GM18861 (cell line): ENCODE data around the gene JAM3.
"Not testable (repeated sequence)": the region's sequence is repeated elsewhere in the genome, so short reads cannot be mapped to it uniquely, and the experiment has no call there.

Source experiments
- ATAC-seq: cut with Tn5 transposase; IDR thresholded peaks from one replicate; pipeline ENCODE4 v1.9.1; 2021; ENCODE audit not compliant: unreplicated experiment

The JAM3 gene

DNA sequence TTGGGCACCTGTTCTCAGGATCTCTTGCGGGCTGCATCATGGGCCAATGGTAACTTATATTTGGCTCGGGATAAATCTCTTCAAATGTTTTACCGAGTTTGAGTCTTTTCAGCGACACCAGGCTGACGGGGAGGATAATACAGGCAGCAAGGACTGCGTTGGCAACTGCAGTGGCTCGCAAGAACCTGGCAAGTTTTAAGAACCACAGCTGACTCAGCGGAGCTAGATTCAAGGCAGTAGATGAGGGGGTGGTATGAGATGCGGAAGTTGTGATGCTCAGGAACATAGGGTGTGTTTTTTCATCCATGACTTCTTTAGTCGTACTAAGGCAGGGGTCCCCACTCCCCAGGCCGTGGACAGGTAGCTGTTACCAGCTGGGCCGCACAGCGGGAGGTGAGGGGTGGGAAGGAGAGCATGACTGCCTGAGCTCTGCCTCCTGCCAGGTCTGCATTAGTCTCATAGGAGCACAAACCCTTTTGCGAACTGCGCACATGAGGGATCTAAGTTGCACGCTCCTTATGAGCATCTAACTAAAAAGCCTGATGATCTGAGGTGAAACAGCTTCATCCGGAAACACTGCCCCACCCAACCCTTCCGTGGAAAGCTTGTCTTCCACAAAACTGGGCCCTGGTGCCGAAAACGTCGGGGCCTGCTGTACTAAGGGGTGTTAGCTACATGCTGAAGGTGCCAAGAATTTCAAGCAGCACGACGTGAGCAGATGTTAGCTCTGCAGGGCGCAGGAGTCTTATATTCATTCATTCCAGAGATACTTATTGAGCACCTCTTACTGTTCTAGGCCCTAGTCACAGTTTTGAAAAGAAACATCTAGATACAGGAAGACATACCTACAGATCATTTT lies 6.4 kb upstream of the JAM3 start:
- ATAC-seq: no peak

DNA sequence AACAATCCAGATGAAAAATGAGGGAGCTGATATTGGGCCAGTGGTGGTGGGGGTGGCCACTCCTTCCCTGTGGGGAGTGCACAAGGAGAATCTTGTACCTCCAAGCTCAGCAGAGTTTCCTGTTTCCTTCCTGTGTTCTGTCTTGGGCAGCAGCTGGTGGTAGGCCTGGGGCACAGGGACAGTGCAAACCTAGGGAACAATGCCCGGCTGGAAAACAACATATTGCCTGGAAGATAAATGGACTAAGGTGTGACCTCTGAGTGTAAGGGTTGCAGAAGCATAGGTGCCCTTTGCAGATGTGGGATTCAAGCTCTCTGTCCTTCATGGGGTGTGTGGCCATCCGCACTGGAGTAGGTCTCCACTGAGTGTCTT lies 5.8 kb upstream of the JAM3 start:
- no peak for ATAC-seq

DNA sequence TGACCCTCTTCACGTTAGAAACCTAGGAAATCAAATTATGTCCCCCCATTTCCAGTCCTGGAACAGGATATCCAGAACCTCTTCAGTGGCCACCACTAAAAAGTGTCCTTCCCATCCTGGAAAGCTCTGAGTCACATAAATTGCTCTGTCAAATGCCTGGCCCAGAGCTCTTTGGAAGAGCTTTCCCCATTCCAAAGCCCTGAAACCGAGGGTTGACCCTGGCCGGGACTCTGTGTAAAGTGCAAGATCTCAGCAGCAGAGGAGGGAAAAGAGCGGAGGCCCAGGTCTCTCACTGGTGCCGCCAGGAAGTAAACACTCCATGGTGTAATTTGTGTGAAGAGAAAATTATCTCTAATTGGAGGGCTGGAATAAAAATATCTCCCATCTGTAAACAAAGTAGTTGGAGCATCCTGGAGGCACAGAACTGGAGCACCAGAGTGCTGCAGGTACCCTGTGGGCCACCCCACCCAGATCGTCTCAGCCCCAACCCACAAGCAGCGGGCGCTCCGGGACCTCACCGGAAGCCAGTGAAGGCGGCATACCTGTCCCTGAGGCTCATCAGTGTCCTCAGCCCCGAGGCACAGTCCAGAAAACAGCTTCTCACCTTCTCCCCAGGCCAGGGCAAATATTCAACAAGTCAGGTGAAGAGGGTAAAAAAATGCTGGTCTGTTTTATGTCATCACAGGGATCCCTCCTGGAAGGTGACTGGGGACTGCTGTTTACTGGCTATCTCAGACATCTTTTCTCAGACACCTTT lies 4.7 kb upstream of the JAM3 start:
- ATAC-seq: no peak

DNA sequence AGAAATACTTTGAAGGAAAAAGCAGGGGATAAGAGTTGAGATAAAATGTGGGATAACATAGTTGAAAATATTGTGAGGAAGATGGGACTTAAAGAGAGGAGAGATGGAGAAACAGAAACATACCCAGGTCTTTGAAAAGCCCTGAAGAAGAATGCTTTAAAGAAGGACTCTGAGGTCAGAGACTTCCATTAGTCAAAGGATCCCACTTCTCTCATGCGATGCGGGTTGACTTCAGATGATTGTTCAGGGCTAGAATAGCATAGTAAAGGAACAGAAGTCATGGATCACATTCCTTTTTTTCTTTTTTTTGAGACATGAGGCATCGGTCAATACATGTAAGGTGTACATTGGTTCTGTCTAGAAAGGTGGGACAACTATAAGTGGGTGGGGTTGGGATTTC lies 3.5 kb upstream of the JAM3 start:
- no peak for ATAC-seq

DNA sequence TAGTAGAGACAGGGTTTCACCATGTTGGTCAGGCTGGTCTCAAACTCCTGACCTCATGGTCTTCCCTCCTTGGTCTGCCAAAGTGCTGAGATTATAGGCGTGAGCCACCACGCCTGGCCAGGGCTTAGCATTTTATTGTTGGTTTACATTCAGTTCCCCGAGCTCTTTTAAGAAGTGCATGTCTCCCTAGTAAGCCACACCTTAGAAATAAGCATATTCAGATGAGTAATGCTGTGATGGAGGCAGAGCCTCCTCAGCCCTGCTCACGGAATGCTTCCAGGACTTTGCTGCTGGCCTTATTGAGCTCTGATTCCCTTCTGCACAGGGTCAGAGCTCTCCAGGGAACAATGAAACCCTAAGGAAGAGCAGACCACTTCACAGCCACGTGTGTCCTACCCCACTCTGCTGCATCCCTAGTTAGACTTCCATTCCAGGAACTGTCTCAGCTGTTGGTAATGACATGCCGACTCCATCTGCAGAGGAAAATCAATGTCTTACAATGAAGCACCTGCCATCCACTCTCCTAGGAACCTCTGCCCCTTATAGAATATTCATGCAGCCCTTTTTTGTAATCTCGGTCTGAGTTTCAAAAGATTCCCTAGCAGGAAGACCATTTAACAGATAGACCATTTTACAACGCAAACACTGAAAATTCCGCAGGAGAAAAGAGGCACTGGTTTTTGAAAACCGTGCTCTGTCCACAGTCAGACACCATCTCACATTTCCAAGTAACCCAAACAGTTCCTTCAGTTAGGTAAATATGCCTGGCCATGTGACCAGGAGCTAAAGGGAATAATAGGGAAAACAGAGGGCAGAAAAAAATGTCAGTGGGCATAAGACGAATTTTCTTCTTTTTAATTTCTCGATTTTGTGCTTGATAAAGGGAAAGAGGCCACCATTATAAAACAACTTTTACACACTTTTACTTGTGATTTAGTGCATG lies 1.7 kb upstream of the JAM3 start:
- ATAC-seq: no peak

DNA sequence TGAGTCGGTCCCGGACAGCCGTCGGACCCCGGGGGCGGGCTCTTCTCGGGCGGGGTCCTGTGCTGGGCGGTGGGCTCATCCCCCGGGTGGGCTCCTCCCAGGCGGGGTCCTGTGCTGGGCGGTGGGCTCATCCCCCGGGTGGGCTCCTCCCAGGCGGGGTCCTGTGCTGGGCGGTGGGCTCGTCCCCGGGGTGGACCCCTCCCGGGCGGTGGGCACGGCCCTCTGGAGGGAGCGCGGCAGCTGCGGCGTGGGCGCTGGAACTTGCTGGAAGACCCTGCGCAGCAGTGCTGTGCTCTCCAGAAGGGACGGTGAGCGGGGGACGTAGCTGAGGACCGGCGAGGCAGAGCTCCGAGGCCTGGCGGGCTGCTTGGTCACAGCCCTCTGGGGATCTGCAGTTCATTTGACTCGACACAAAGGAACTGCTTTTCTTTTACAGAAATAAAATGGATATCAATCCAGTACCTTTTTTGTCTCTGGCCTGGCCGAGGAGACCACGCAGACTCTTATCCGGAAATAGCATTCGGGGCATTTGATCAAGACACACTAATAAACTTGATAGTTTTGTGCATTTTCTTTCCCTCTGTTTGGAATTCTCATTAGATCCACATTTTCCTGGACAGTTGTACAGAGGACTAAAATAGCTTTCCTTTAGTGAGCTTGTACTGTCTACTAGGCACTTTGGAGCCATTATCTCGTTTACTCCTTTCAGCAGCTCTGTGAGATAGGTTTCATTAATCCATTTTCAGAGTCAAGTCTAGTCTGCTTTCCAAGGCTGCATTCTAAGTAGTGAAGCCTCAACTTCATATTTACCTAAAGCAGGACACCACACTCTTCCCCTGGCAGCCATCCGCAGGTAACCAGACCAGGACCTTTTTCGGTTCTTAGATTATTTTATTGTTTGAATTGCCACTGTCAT lies 812 bp downstream of the JAM3 start:
- no peak for ATAC-seq

DNA sequence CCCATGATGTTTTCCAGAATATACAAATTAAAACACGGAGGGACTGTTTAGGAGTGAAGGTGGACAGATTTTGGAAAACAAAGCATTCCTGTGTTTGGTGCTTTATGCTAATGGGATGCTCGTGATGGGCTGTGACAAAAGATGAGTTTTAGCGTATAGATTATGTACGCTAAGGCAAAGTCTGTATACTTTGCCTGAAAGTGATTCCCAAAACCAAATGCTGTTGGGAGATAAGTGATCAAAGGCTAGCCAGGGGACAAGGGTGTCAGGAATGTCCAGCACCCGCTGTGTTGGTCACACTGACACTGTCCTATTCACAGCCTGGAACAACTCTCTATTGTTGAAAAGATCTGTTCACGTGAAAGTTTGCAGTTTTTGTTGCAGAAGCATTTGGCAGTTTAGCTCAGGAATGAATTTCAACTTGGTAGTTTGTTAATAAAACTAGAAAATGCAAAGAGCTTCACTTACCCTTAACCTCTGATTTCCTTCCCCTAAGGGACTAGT lies 1.5 kb downstream of the JAM3 start:
- ATAC-seq: no peak

DNA sequence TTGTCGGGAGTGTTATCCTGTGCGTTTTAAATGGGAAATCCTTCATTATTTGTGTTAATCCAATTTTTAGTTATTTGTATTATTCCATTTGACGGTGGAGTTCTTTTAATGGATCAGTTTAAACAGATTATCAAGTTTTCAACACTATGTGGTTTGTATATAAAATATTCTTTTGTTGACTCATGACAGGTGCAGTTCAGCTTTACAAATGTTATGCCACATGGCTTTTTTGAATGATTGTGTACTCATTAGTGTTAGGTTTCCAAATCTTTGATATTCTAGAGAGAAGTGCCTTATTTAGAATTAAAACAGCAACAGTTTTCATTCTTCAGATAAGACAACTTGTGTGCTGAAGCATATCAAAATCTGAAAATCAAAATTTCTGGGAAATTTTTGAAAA lies 2.4 kb downstream of the JAM3 start:
- no peak for ATAC-seq

DNA sequence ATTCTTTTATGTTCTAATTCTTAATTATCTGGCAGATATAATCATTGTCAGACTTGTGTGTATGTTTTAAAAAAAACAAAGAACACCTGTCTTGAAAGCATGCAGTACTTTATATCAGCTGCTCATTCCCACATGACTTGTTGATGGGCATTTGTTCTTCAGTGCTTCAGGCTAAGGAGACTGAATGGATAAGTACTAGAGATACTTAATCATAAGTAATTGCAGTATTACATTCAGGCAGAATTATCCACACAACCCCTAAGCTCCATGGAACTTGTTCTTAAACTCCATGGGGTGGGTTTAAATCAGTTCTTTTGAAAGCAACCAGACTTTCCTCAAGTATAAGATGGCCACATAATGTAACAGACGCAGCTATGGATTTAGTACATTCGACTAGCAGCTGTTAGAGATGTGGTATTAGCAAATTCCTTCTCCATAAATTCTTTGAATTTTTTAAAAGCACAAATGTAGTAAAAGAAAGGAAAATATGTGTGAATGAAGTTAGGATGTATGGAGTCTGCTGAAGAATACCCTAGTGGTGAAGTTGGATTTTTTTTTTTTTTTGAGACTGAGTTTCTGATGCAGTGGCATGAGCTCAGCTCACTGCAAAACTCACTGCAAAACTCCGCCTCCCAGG lies 3.0 kb downstream of the JAM3 start:
- no peak for ATAC-seq

DNA sequence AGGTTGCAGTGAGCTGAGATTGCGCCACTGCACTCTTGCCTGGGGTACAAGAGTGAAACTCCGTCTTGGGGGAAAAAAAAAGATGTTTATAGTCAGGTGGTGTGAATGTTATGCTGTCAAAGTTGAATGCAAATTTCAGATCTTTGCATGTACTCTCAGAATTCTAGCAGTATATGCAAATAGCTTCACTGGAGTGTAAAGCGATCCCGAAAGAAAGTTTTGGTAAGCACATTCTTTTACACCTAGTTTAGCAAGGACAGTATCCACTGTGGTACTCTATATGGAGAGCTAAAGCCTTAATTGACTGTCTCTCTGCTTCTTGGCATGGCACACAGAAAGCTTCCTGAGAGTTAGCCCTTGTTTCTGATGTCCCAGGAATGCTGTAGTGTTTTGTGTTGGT lies 4.0 kb downstream of the JAM3 start:
- peak; percentile 65 for ATAC-seq

DNA sequence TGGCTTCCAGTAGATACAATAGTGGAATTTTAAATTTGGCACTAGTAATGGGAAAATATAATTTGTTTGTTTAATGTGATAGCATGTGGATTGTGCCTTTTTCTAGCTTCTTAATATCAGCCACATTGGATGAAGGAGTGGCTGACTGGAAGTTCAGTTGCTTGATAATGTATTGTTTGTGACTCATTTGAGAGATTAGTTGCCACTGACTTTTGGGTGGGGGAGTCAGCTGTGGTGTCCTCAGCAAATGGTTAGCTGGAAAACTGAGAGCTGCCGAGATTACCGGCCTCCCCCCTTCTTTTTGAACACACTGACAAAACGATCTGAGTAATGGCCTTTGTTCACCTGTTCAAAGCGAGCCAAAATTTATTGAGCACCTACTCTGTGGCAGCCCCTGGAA lies 5.5 kb downstream of the JAM3 start:
- no peak for ATAC-seq

DNA sequence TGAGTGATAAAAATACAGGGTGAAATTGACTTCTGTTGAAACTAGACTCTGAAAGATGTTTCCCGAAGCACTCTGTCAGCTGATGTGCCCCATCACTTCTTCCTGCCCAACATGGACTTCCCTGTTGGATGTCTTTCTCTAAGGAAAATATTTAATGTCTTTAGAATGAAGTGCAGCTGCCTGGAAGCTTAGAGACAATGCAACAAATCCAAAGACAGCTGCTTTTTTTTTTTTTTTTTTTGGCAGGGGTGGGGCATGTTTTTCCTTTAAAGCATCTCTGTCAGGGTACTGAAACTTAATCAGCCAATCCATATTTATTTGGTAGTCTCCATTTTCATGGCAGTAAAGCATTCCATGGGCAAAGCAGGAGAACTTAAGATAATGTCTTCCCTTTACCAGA lies 5.9 kb downstream of the JAM3 start:
- no peak for ATAC-seq

DNA sequence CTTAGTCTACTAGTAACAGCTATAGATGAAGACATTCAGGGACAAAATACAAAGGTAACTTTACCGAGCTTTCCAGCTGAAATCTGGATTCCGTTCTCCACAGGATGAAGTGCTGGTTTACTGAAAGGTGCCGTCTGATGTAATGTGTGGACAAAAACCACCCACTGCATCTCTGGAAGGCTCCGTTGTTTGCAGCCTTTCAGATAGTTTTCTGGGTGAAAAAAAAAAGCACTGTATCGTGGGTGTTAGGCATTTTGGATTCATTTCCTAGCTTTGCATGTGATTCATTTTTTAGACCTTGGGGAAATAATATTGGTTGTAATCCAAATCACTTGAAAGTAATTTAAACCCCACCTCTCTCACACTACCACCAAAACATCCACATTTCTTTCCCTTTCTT lies 10.4 kb downstream of the JAM3 start:
- ATAC-seq: no peak

DNA sequence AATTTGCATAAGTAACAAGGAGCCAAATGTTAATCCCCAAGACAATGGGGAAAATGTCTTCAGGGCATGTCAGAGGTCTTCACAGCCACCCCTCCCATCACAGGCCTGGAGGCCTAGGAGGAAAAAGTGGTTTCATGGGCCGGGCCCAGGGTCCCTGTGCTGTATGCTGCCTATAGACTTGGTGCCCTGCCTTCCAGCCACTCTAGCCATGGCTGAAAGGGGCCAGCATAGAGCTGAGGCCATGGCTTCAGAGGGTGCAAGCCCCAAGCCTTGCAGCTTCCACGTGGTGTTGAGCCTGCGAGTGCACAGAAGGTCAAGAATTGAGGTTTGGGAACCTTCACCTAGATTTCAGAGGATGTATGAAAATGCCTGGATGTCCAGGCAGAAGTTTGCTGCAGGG lies 12.4 kb downstream of the JAM3 start:
- not testable (repeated sequence) for ATAC-seq

DNA sequence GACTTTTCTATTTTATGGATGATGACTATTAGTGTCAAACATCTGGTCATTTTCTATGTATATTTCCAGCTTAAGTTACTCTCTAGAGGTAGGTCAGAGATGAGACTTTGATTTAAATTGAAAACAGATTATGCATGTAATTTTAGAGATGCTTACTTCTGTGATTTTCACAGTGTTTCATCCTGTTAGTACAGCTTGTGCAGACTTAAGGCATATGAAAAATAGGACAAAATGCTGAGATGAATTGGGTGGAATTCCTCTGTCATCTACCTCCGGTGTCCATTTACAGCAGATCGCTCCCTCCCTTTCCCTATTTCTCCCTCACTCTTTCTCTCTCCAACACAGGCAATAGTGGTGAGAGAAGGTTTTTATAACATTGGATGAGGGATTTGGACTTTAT lies 14.1 kb downstream of the JAM3 start:
- ATAC-seq: no peak

DNA sequence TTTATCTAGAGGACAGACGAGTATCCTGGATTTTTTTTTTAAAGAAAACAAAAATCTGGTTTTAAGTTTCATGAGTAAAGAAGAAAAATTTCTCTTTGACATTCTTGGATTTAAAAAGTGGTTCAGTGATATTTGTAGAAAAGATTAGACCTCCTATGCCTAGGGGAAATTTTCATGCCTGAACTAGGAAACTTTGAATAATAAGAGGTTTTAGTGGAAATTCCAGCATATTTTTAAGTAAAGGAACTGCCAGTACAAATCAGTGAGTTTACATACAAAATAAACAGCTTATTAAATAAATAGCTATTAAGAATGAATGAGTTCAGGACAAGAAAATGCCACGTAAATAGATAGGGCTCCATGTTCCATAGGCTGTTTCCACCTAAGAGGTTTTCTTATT lies 17.5 kb downstream of the JAM3 start:
- no peak for ATAC-seq

DNA sequence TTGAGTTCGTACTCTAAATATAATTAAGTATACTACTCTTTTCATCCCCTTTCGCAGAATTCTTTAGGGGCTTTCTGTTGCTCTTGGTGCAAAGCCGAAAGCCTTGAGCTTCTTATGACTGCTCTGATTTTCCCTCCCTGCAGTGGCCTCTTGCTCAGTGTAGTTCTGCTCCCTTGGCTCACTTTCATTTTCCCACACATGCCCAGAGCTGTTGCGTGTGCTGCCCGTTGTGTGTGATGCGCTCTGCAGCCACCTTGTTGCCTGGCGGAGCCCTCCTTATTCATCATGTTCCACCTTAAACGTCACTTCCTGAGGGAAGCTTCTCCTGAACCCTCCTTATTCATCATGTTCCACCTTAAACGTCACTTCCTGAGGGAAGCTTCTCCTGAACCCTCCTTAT lies 23.1 kb downstream of the JAM3 start:
- not testable (repeated sequence) for ATAC-seq

DNA sequence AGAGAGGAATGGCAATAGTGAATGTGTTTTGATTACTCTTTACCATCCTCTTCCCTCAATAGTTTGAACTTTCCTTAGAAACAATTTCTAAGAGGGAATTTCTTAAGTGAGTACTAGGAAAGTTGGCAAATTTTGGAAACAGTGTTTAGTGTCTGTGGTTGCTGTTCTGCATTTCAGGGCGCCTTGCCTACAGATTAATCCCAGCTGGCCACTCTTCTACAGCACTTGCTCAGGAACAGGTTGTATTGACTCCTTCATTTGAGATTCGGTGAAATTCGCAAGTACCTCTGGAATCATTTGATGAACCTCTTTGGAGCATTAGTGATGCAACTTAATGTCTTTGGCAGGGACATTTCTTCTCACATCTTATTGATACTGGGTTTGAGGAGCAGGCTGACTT lies 28.3 kb downstream of the JAM3 start:
- ATAC-seq: no peak

DNA sequence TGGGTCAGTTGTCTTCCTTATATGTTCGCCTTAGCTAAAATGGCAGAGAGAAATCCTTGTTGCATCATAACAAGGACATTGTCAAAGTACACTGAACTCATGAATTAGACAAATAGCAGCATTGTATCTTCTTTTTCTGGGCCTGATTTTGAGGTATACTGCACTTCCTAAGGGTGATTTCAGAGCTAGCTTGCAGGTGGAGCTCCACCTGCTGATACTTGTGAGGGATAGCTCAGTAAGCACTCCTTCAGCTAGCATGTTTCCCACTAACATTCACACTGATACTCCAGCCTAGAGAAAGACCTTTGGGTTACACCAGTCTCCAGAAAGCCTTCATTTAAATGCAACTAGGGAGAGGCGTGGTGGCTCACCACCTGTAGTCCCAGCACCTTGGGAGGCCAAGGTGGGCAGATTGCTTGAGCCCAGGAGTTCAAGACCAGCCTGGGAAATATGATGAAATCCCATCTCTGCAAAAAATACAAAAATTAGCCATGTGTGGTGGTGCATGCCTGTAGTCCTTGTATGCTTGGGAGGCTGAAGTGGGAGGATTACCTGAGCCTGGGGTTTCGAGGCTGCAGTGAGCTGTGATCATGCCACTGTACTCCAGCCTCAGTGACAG lies 29.8 kb downstream of the JAM3 start:
- ATAC-seq: no peak
